ENCODE data around the gene CRHR1.

GRCh38 chr17:45824475-45824874, 40.4 kb downstream of the CRHR1 start:
- TF ChIP-seq, protein P1, sequence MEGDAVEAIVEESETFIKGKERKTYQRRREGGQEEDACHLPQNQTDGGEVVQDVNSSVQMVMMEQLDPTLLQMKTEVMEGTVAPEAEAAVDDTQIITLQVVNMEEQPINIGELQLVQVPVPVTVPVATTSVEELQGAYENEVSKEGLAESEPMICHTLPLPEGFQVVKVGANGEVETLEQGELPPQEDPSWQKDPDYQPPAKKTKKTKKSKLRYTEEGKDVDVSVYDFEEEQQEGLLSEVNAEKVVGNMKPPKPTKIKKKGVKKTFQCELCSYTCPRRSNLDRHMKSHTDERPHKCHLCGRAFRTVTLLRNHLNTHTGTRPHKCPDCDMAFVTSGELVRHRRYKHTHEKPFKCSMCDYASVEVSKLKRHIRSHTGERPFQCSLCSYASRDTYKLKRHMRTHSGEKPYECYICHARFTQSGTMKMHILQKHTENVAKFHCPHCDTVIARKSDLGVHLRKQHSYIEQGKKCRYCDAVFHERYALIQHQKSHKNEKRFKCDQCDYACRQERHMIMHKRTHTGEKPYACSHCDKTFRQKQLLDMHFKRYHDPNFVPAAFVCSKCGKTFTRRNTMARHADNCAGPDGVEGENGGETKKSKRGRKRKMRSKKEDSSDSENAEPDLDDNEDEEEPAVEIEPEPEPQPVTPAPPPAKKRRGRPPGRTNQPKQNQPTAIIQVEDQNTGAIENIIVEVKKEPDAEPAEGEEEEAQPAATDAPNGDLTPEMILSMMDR (IDR thresholded peaks at IDR 0.05; ENCODE audit: borderline replicate concordance, extremely low read depth, low read length, poor library complexity, severe bottlenecking), result no peak
- no peak for TF ChIP-seq EZH2 (IDR thresholded peaks at IDR 0.05; ENCODE audit: borderline replicate concordance, low read depth, low read length, severe bottlenecking)
